ENCODE data around the gene EXD3. TPM values are rescaled to one million over a fixed set of nuclear protein-coding genes. Genes with fewer than 3 reads are reported as not detected.
A peak's percentile ranks its signal among the peaks of the same experiment; 100 is the strongest.

EXD3 gene
- total and polyA plus RNA-seq, 2 donors from 2014 or later, result 18.9 to 44.5 TPM

DNA sequence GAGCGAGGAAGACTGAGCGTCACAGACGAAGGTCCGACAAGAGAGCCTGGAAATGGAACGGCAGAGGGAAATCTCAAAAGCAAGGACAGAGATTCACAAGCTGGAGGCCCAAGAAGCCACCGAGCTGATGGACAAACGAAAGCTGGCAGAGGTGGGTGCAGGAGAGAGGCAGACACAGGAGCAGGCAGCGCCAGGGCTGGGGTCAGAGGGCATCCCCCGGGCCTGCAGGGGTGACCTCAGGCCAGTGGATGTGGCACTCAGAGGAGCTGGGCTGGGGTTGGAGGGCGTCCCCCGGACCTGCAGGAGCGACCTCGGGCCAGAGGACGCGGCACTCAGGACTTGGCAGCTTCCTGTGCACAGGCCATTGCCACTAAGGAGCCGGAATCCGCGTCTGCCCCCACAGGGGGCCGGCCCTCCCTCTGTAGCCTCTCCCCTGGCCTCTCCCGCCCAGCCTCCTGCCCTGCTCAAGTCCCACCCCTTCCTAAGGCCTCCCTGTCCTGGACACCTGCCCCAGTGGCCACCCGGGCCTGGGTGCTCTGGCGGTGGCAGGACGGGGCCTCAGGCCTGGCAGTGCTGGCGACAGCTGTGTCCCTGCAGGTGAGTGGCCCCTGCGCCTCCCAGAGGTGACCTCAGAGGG, 40.4 kb downstream of the EXD3 start:
- Histone ChIP-seq H3K27ac (ENCODE audit: low read depth in 2 of 2, low read length in 2 of 2) (no peak overlapping the region), H3K4me3 (ENCODE audit: low read length in 3 of 3) (no peak overlapping the region), H3K27me3 (ENCODE audit: control insufficient read depth, insufficient read depth, low read length) (no peaks in the 10 kb centered on the region), H3K36me3 (ENCODE audit: control insufficient read depth in 2 of 3, insufficient read depth in 3 of 3, low read length in 3 of 3) (no peaks in the 10 kb centered on the region), H3K9me3 (ENCODE audit: control insufficient read depth in 2 of 3, insufficient read depth in 1 of 3, low read length in 3 of 3) (no peaks in the 10 kb centered on the region), H3K4me1 (ENCODE audit: control insufficient read depth in 2 of 3, insufficient read depth in 2 of 3, low read depth in 1 of 3, low read length in 3 of 3) (no peaks in the 10 kb centered on the region), H3K9ac (ENCODE audit: low read length in 3 of 3) (no peak overlapping the region)
- no peak for TF ChIP-seq CTCF (IDR thresholded peaks at IDR 0.05; ENCODE audit: borderline replicate concordance, extremely low read depth, insufficient read depth)
- intact Hi-C loops (cut with DNase I), result no loop called here
- DNase-seq, result peak in 2 of 5 donors; percentile 59 to 60
- no peak for FAIRE-seq

DNA sequence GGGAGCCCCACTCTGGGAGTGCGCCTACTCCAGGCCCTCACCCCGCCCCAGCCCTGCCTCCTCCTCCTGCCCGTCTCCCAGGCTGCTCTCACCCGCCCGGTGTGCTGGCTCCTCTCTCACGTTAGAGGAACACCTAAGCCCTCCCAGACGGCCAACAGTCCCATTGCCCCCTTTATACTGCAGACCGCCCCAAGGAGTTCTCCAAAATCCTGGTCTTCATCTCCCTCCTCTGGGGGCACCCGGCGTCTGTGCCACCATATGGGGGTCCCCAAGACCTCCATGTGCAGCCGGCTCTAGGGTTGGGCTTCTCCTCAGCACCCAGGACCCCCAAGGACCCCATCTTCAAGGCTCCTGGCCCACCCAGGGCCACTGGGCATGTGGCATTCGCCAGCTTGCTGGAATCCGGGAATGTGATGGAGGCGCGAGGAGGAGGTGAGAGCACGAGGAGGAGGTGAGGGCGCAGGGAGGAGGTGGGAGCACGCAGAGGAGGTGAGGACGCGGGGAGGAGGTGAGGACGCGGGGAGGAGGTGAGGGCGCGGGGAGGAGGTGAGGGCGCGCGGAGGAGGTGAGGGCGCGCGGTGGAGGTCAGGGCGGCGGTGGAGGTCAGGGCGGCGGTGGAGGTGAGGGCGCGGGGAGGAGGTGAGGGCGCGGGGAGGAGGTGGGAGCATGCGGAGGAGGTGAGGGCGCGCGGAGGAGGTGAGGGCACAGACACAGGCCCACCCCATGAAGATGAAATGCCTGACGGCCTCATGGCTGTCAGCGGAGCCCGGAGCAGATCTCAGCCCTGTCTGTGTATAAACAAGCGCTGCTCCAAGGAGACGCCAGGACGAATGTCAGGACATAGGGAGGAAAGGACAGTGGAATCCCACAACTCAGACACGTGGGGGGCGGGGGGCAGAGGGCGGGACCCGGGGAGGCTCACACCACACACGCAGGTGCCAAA, 41.2 kb downstream of the EXD3 start:
- FAIRE-seq (no peak), DNase-seq (peak in 1 of 5 donors; percentile 68)
- Histone ChIP-seq H3K27ac (ENCODE audit: low read depth in 2 of 2, low read length in 2 of 2) (no peak overlapping the region), H3K9me3 (ENCODE audit: control insufficient read depth in 2 of 3, insufficient read depth in 1 of 3, low read length in 3 of 3) (no peaks in the 10 kb centered on the region), H3K9ac (ENCODE audit: low read length in 3 of 3) (no peak overlapping the region), H3K36me3 (ENCODE audit: control insufficient read depth in 2 of 3, insufficient read depth in 3 of 3, low read length in 3 of 3) (no peaks in the 10 kb centered on the region), H3K4me3 (ENCODE audit: low read length in 3 of 3) (no peak overlapping the region), H3K4me1 (ENCODE audit: control insufficient read depth in 2 of 3, insufficient read depth in 2 of 3, low read depth in 1 of 3, low read length in 3 of 3) (no peaks in the 10 kb centered on the region), H3K27me3 (ENCODE audit: control insufficient read depth, insufficient read depth, low read length) (no peaks in the 10 kb centered on the region)
- TF ChIP-seq CTCF (IDR thresholded peaks at IDR 0.05; ENCODE audit: borderline replicate concordance, extremely low read depth, insufficient read depth), result no peak
- intact Hi-C loops (cut with DNase I), result no loop called here

GRCh38 chr9:137380606-137381005, 42.4 kb downstream of the EXD3 start:
- Histone ChIP-seq H3K4me3 (ENCODE audit: low read length in 3 of 3) (no peak overlapping the region), H3K36me3 (ENCODE audit: control insufficient read depth in 2 of 3, insufficient read depth in 3 of 3, low read length in 3 of 3) (no peaks in the 10 kb centered on the region), H3K9me3 (ENCODE audit: control insufficient read depth in 2 of 3, insufficient read depth in 1 of 3, low read length in 3 of 3) (peaks cover 0 to 1% (median 0%) of the 10 kb centered on the region in 3 donors), H3K27ac (ENCODE audit: low read depth in 2 of 2, low read length in 2 of 2) (no peak overlapping the region), H3K27me3 (ENCODE audit: control insufficient read depth, insufficient read depth, low read length) (no peaks in the 10 kb centered on the region), H3K9ac (ENCODE audit: low read length in 3 of 3) (no peak overlapping the region), H3K4me1 (ENCODE audit: control insufficient read depth in 2 of 3, insufficient read depth in 2 of 3, low read depth in 1 of 3, low read length in 3 of 3) (no peaks in the 10 kb centered on the region)
- FAIRE-seq (no peak), DNase-seq (peak in 1 of 5 donors; percentile 62)
- no peak for TF ChIP-seq CTCF (IDR thresholded peaks at IDR 0.05; ENCODE audit: borderline replicate concordance, extremely low read depth, insufficient read depth)
- intact Hi-C loops (cut with DNase I), result no loop called here
